T-cell (primary cell): ENCODE results near the gene UBE2V1. TPM values are rescaled to one million over a fixed set of nuclear protein-coding genes. Genes with fewer than 3 reads are reported as not detected.

Source experiments
- ATAC-seq, 4 experiments: fragments of 200-7000 bp in 3 of 4; fragments of 150-1000 bp in 1 of 4; cut with Tn5 transposase; replicated peaks in 1 of 4; 1 replicate in 3 of 4; 2 replicates in 1 of 4; pipeline ENCODE4 v1.10.0; 2021; ENCODE audit warnings: moderate library complexity in 3 of 4, mild to moderate bottlenecking in 2 of 4, moderate number of reproducible peaks in 1 of 4
- CTCF ChIA-PET, 2 donors: fragments of 300-600 bp; sonication (Branson Sonifier 250); formaldehyde crosslinking; loops; one replicate each; lab custom pipeline; 2022; ENCODE audit warnings: antibody characterized with exemption in 2 of 2; lab: Charles Lee
- POLR2A ChIA-PET, 2 donors: fragments of 300-600 bp; sonication (Branson Sonifier 250); formaldehyde crosslinking; loops; one replicate each; lab custom pipeline; 2022; ENCODE audit warnings: antibody characterized with exemption in 2 of 2; lab: Charles Lee
- DNase-seq, 35 experiments: peaks; one replicate each; pipeline versions ENCODE4 v3.0.0 to v3.0.0-alpha.2; 2013 to 2023
- H3K27ac ChIP-seq: one replicate; pipeline ENCODE4 v1.5.1; 2013; ENCODE audit warnings: low read length
- H3K27me3 ChIP-seq, 2 experiments: replicated peaks in 1 of 2; 1 replicate in 1 of 2; 2 replicates in 1 of 2; pipeline versions ENCODE4 v1.6.1 to v1.7.0; 2013; ENCODE audit warnings: low read length in 1 of 2, mixed read lengths in 1 of 2; ENCODE audit not compliant: control insufficient read depth in 2 of 2, insufficient read depth in 2 of 2; ENCODE audit errors: extremely low read depth in 1 of 2
- H3K36me3 ChIP-seq, 2 donors: 1 replicate in 1 of 2; 2 replicates in 1 of 2; pipeline versions ENCODE4 v1.6.1 to v1.7.0; 2013; ENCODE audit warnings: low read length in 1 of 2; ENCODE audit not compliant: control insufficient read depth in 2 of 2, insufficient read depth in 1 of 2; ENCODE audit errors: extremely low read depth in 1 of 2
- H3K4me1 ChIP-seq, 2 experiments: 1 replicate in 1 of 2; 2 replicates in 1 of 2; pipeline versions ENCODE4 v1.6.1 to v1.7.0; 2013; ENCODE audit warnings: low read length in 2 of 2, mixed read lengths in 1 of 2; ENCODE audit not compliant: insufficient read depth in 2 of 2, control insufficient read depth in 1 of 2; ENCODE audit errors: extremely low read depth in 1 of 2
- H3K4me3 ChIP-seq, 2 donors: 1 replicate in 1 of 2; 2 replicates in 1 of 2; pipeline versions ENCODE4 v1.5.1 to v1.7.0; 2013; ENCODE audit warnings: mild to moderate bottlenecking in 2 of 2, low read length in 1 of 2, moderate library complexity in 1 of 2; ENCODE audit not compliant: control insufficient read depth in 1 of 2; ENCODE audit errors: extremely low read depth in 1 of 2
- H3K9me3 ChIP-seq: 2 replicates; pipeline ENCODE4 v1.7.0; 2013
- H3K27ac Mint-ChIP-seq, 2 donors: one replicate each; pipeline ENCODE4 v1.8.0; 2020 to 2021; ENCODE audit warnings: mild to moderate bottlenecking in 2 of 2, mixed read lengths in 2 of 2
- H3K27me3 Mint-ChIP-seq, 2 donors: one replicate each; pipeline ENCODE4 v1.8.0; 2021 to 2022; ENCODE audit warnings: mixed read lengths in 2 of 2
- H3K36me3 Mint-ChIP-seq: one replicate; pipeline ENCODE4 v1.8.0; 2021; ENCODE audit warnings: mixed read lengths
- H3K4me1 Mint-ChIP-seq, 3 donors: one replicate each; pipeline ENCODE4 v1.8.0; 2020 to 2022; ENCODE audit warnings: mixed read lengths in 3 of 3, mild to moderate bottlenecking in 1 of 3
- H3K4me3 Mint-ChIP-seq, 3 donors: one replicate each; pipeline ENCODE4 v1.8.0; 2020 to 2022; ENCODE audit warnings: mild to moderate bottlenecking in 3 of 3, mixed read lengths in 3 of 3, moderate library complexity in 3 of 3
- H3K9me3 Mint-ChIP-seq, 3 donors: one replicate each; pipeline ENCODE4 v1.8.0; 2020 to 2022; ENCODE audit warnings: mixed read lengths in 3 of 3
- WGBS: methylation state at CpG from one replicate; pipeline ENCODE4 v1.1.5; 2013; ENCODE audit warnings: missing lambda C conversion rate; ENCODE audit not compliant: insufficient coverage; 5-methylcytosine and 5-hydroxymethylcytosine counted together
- total RNA-seq, 35 experiments: library from RNA in 6 of 35; stranded (reverse) in 6 of 35; fragments of 120-200 nt in 1 of 35; gene quantifications; one replicate each; pipeline versions ENCODE4 v1.2.1 to v1.2.4 and lab custom pipeline; 2013 to 2026

UBE2V1 gene
- total RNA-seq, 5 donors from 2014 or later (not counting 1 experiment from before 2014, with no cell fraction given), result 107 to 194 (median 116) TPM

GRCh38 chr20:50034567-50035180 lies 78.3 kb downstream of the UBE2V1 start:
- Histone ChIP-seq H3K27me3 (peaks cover 0 to 11% of the 10 kb centered on the region in 2 experiments), H3K9me3 (no peaks in the 10 kb centered on the region), H3K4me1 (no peaks in the 10 kb centered on the region), H3K27ac (no peak overlapping the region), H3K4me3 (no peak overlapping the region), H3K36me3 (no peaks in the 10 kb centered on the region)
- no peaks in the 10 kb centered on the region for H3K36me3 Mint-ChIP-seq
- no peaks in the 10 kb centered on the region for H3K4me1 Mint-ChIP-seq
- DNase-seq (no peak), ATAC-seq (no peak)
- WGBS, result 86% methylated on average over 6 of the region's 9 CpGs
- no peak overlapping the region for H3K27ac Mint-ChIP-seq
- ChIA-PET POLR2A (no interaction called here), CTCF (no interaction called here)
- H3K9me3 Mint-ChIP-seq, result no peaks in the 10 kb centered on the region
- H3K4me3 Mint-ChIP-seq, result no peak overlapping the region
- H3K27me3 Mint-ChIP-seq, result peaks cover 0 to 1% of the 10 kb centered on the region in 2 donors

- Mint-ChIP-seq H3K9me3 (no peaks in the 10 kb centered on the region), H3K27me3 (no peaks in the 10 kb centered on the region), H3K4me1 (no peaks in the 10 kb centered on the region), H3K36me3 (no peaks in the 10 kb centered on the region), H3K27ac (no peak overlapping the region), H3K4me3 (no peak overlapping the region)
- 93% methylated on average over 4 of the region's 9 CpGs for WGBS
- no peak for DNase-seq
- no peaks in the 10 kb centered on the region for H3K4me1 ChIP-seq
- POLR2A ChIA-PET, result no interaction called here
- no peak overlapping the region for H3K4me3 ChIP-seq
- no peak overlapping the region for H3K27ac ChIP-seq
- ATAC-seq, result no peak
- H3K9me3 ChIP-seq, result no peaks in the 10 kb centered on the region
- H3K27me3 ChIP-seq, result peaks cover 0 to 17% of the 10 kb centered on the region in 2 experiments
- CTCF ChIA-PET, result no interaction called here
- H3K36me3 ChIP-seq, result no peaks in the 10 kb centered on the region
Measured at GRCh38 chr20:50032955-50033666, 79.8 kb downstream of the UBE2V1 start.

Other genes with a start within 250 kb of the UBE2V1 start
- gene SPATA2, start 197.6 kb downstream of the UBE2V1 start, total RNA-seq, result 10 to 100 TPM in 3 of 5 donors, 1 to 10 TPM in 2; 9.6 to 19.4 (median 10.4) TPM
- 100 to 1,000 TPM in 2 of 5 donors, 10 to 100 TPM in 3; 83.5 to 109 (median 95.7) TPM for gene RNF114, start 176.8 kb downstream of the UBE2V1 start, total RNA-seq
- gene SNAI1, start 130.2 kb downstream of the UBE2V1 start, total RNA-seq, result 1 to 10 TPM in 3 of 5 donors, under 1 TPM in 2; 0.95 to 3.1 (median 1.3) TPM
- gene PEDS1, start 40.6 kb upstream of the UBE2V1 start, total RNA-seq, result 10 to 100 TPM; 17.6 to 20.0 (median 18.3) TPM
- 10 to 100 TPM; 25.8 to 53.8 (median 48.0) TPM for gene CEBPB, start 77.7 kb upstream of the UBE2V1 start, total RNA-seq